GM19455 (cell line): ENCODE measurements around the gene PLD3.
"Not testable (repeated sequence)": the region's sequence is repeated elsewhere in the genome, so short reads cannot be mapped to it uniquely, and the experiment has no call there.

Experiments
- ATAC-seq: cut with Tn5 transposase; IDR thresholded peaks from one replicate; pipeline ENCODE4 v1.9.1; 2021; ENCODE audit not compliant: unreplicated experiment

PLD3 gene

GRCh38 chr19:40362160-40362559 is 13.7 kb downstream of the PLD3 start:
- ATAC-seq: no peak

- ATAC-seq: no peak
Measured at GRCh38 chr19:40363069-40363468, 14.6 kb downstream of the PLD3 start.

- ATAC-seq: no peak
Measured at GRCh38 chr19:40365010-40365409, 16.5 kb downstream of the PLD3 start.

GRCh38 chr19:40365613-40366401 is 17.3 kb downstream of the PLD3 start:
- ATAC-seq: no peak

GRCh38 chr19:40366697-40367561 is 18.4 kb downstream of the PLD3 start:
- ATAC-seq: no peak

GRCh38 chr19:40367577-40368434 is 19.3 kb downstream of the PLD3 start:
- ATAC-seq: no peak

GRCh38 chr19:40369797-40370196 is 21.3 kb downstream of the PLD3 start:
- no peak for ATAC-seq

GRCh38 chr19:40370253-40370652 is 21.8 kb downstream of the PLD3 start:
- ATAC-seq: not testable (repeated sequence)

GRCh38 chr19:40370997-40371801 is 22.7 kb downstream of the PLD3 start:
- no peak for ATAC-seq

GRCh38 chr19:40371802-40372122 is 23.3 kb downstream of the PLD3 start:
- no peak for ATAC-seq

- no peak for ATAC-seq
Measured at GRCh38 chr19:40374084-40374483, 25.6 kb downstream of the PLD3 start.

GRCh38 chr19:40376286-40376862 is 27.9 kb downstream of the PLD3 start:
- ATAC-seq: no peak

- ATAC-seq: no peak
Measured at GRCh38 chr19:40377876-40378385, 29.4 kb downstream of the PLD3 start.

- ATAC-seq: no peak
Measured at GRCh38 chr19:40378509-40378908, 30.0 kb downstream of the PLD3 start.

GRCh38 chr19:40379446-40380198 is 31.1 kb downstream of the PLD3 start:
- ATAC-seq: no peak

- ATAC-seq: no peak
Measured at GRCh38 chr19:40380199-40381037, 31.9 kb downstream of the PLD3 start.

GRCh38 chr19:40381321-40381720 is 32.8 kb downstream of the PLD3 start:
- ATAC-seq: no peak

- no peak for ATAC-seq
Measured at GRCh38 chr19:40383668-40384248, 35.3 kb downstream of the PLD3 start.
